Smooth muscle cell (in vitro differentiated cells): ENCODE results near the gene ASB14. TPM values are rescaled to one million over a fixed set of nuclear protein-coding genes. Genes with fewer than 3 reads are reported as not detected.
"Not testable (repeated sequence)": the region's sequence is repeated elsewhere in the genome, so short reads cannot be mapped to it uniquely, and the experiment has no call there.

Experiments
- DNase-seq: peaks from one replicate; lab custom pipeline; 2025; ENCODE audit not compliant: unreplicated experiment; lab: John Stamatoyannopoulos, UW
- H2AFZ ChIP-seq: fragments of 200-600 bp; sonication (generic); 2 replicates; pipeline ENCODE4 v1.6.0; 2016; ENCODE audit warnings: antibody characterized with exemption, low read depth, mild to moderate bottlenecking
- H3F3A ChIP-seq: fragments of 200-600 bp; sonication (generic); 2 replicates; pipeline ENCODE4 v1.6.0; 2017; ENCODE audit warnings: antibody characterized with exemption, low read depth
- H3K27ac ChIP-seq: fragments of 200-600 bp; sonication (generic); 2 replicates; pipeline ENCODE4 v1.5.1; 2016; ENCODE audit warnings: low read depth, mild to moderate bottlenecking
- H3K27me3 ChIP-seq: fragments of 200-600 bp; sonication (generic); 2 replicates; pipeline ENCODE4 v1.6.1; 2016; ENCODE audit warnings: low read depth, mild to moderate bottlenecking
- H3K36me3 ChIP-seq: fragments of 200-600 bp; sonication (generic); 2 replicates; pipeline ENCODE4 v1.5.1; 2016; ENCODE audit warnings: low read depth
- H3K4me1 ChIP-seq: fragments of 200-600 bp; sonication (generic); 2 replicates; pipeline ENCODE4 v1.5.1; 2016; ENCODE audit warnings: low read depth
- H3K4me2 ChIP-seq: fragments of 200-600 bp; sonication (generic); 2 replicates; pipeline ENCODE4 v1.6.0; 2016; ENCODE audit warnings: mild to moderate bottlenecking
- H3K4me3 ChIP-seq: fragments of 200-600 bp; sonication (generic); 2 replicates; pipeline ENCODE4 v1.5.1; 2016; ENCODE audit warnings: mild to moderate bottlenecking
- H3K79me2 ChIP-seq: fragments of 200-600 bp; sonication (generic); 2 replicates; pipeline ENCODE4 v1.6.0; 2016; ENCODE audit warnings: low read depth, mild to moderate bottlenecking
- H3K9ac ChIP-seq: fragments of 200-600 bp; sonication (generic); 2 replicates; pipeline ENCODE4 v1.6.0; 2016; ENCODE audit warnings: low read depth
- H3K9me3 ChIP-seq: fragments of 200-600 bp; sonication (generic); replicated peaks from 2 replicates; pipeline ENCODE4 v1.5.1; 2016; ENCODE audit warnings: low read depth
- H4K20me1 ChIP-seq: fragments of 200-600 bp; sonication (generic); 2 replicates; pipeline ENCODE4 v1.6.0; 2016; ENCODE audit warnings: low read depth
- WGBS: methylation state at CpG from one replicate; pipeline ENCODE4 v1.1.7; 2016; ENCODE audit warnings: low lambda C conversion rate; 5-methylcytosine and 5-hydroxymethylcytosine counted together
- polyA plus RNA-seq: library from polyadenylated mRNA; unstranded; fragments of >200 nt; fragmentation: Nextera tagmentation; extraction: Ambion mirVana; gene quantifications from 2 replicates; pipeline ENCODE4 v1.2.1, GENCODE V29; 2016
- total RNA-seq: library from RNA; depleted of rRNA; stranded (reverse); fragments of >200 nt; gene quantifications from 2 replicates; pipeline ENCODE4 v1.2.3, GENCODE V29; 2014
- TF ChIP-seq, protein P1 (sequence below): fragments of 200-600 bp; sonication (generic); IDR thresholded peaks from 2 replicates; pipeline ENCODE4 v1.5.1; 2017; ENCODE audit warnings: borderline replicate concordance, mild to moderate bottlenecking, antibody characterized with exemption; ENCODE audit not compliant: insufficient read depth, poor library complexity, severe bottlenecking

Gene ASB14
- not detected in 2 replicates for total RNA-seq
- polyA plus RNA-seq = 0.17 and 0.33 TPM in 2 replicates

DNA sequence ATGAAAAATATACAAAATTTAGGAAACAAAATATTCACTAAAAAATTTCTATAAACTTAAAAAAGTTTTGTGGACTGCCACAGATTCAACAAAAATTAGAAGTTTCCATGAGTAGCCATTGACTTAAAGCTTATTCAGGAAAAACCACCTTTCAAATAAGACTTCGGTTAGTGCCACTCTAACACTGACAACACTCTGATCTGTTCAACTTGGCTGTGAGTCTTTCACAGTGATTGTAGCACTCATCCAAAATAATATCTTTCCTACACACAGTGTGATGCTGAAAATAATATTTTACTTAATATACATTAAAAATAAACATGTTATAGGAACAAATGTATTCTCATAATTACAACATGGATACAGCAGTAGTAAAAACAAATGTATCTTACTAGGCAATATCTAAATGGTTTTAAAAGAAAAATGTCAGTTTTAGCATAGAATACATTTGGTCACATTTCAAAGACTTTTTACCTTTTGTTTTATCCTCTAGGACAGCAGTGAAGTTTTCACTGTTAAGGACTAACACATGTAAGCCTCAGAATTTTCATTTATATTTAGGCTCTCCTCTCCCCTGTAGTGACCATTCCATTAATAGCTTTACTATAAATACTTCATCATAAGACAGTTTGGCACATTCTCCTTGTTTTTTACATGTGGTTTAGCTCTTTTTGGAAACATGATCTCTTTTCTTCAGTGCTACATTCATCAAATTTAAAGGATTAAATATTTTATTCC is at the start of gene ASB14:
TSS of gene ASB14 (minus strand) at position 527 of the 738 bp plus-strand sequence. CDS start 652 bp downstream, outside the sequence.
- H3K9me3 ChIP-seq = no peaks in the 10 kb centered on the region
- H3K4me1 ChIP-seq = no peaks in the 10 kb centered on the region
- no peaks in the 10 kb centered on the region for H3K27me3 ChIP-seq
- H3K79me2 ChIP-seq = no peaks in the 10 kb centered on the region
- no peak within 1 kb of the TSS for H3K4me3 ChIP-seq
- no peak within 1 kb of the TSS for H3K9ac ChIP-seq
- DNase-seq = no peak
- TF ChIP-seq, protein P1, sequence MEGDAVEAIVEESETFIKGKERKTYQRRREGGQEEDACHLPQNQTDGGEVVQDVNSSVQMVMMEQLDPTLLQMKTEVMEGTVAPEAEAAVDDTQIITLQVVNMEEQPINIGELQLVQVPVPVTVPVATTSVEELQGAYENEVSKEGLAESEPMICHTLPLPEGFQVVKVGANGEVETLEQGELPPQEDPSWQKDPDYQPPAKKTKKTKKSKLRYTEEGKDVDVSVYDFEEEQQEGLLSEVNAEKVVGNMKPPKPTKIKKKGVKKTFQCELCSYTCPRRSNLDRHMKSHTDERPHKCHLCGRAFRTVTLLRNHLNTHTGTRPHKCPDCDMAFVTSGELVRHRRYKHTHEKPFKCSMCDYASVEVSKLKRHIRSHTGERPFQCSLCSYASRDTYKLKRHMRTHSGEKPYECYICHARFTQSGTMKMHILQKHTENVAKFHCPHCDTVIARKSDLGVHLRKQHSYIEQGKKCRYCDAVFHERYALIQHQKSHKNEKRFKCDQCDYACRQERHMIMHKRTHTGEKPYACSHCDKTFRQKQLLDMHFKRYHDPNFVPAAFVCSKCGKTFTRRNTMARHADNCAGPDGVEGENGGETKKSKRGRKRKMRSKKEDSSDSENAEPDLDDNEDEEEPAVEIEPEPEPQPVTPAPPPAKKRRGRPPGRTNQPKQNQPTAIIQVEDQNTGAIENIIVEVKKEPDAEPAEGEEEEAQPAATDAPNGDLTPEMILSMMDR = no peak
- WGBS = 92% methylated on average over 1 of the region's 1 CpG
- H3F3A ChIP-seq = no peaks in the 10 kb centered on the region
- no peak within 1 kb of the TSS for H2AFZ ChIP-seq
- no peak within 1 kb of the TSS for H3K4me2 ChIP-seq
- no peak within 1 kb of the TSS for H3K27ac ChIP-seq
- H3K36me3 ChIP-seq = no peaks in the 10 kb centered on the region
- no peaks in the 10 kb centered on the region for H4K20me1 ChIP-seq

DNA sequence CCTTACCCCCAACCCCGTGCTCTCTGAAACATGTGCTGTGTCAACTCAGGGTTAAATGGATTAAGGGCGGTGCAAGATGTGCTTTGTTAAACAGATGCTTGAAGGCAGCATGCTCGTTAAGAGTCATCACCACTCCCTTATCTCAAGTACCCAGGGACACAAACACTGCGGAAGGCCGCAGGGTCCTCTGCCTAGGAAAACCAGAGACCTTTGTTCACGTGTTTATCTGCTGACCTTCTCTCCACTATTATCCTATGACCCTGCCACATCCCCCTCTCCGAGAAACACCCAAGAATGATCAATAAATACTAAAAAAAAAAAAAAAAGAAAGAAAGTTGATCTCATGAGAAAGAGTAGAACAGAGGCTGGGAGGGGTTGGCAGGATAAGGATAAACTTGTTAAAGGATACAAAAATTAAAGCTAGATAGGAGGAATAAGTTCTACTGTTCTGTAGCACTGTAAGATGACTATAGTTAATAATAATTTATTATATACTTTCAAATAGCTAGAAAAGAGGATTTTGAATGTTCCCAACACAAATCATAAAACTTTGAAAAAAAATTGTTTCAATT is 46.7 kb upstream of the ASB14 start:
- not testable (repeated sequence) for H3F3A ChIP-seq, H3K36me3 ChIP-seq, H3K9ac ChIP-seq, H3K9me3 ChIP-seq, H3K79me2 ChIP-seq, H3K4me2 ChIP-seq, H2AFZ ChIP-seq, H3K4me3 ChIP-seq, DNase-seq, H4K20me1 ChIP-seq, H3K27ac ChIP-seq, H3K4me1 ChIP-seq, H3K27me3 ChIP-seq
- WGBS = 18% methylated on average over 7 of the region's 7 CpGs

- not testable (repeated sequence) for H3K9ac ChIP-seq, H3K9me3 ChIP-seq, H3K4me1 ChIP-seq, H3K27ac ChIP-seq, H3F3A ChIP-seq, H3K36me3 ChIP-seq, H3K79me2 ChIP-seq, H4K20me1 ChIP-seq, H3K27me3 ChIP-seq, DNase-seq, H3K4me2 ChIP-seq, H3K4me3 ChIP-seq, H2AFZ ChIP-seq
- WGBS = 93% methylated on average over 40 of the region's 40 CpGs
Measured at GRCh38 chr3:57338272-57339070, 46.0 kb upstream of the ASB14 start.

GRCh38 chr3:57335283-57335938 is 42.9 kb upstream of the ASB14 start:
- Histone ChIP-seq H3K9me3 (no peaks in the 10 kb centered on the region), H3K4me2 (no peak overlapping the region), H3K4me3 (no peak overlapping the region), H3K4me1 (no peaks in the 10 kb centered on the region), H3K9ac (no peak overlapping the region), H4K20me1 (no peaks in the 10 kb centered on the region), H3K27me3 (no peaks in the 10 kb centered on the region), H2AFZ (no peak overlapping the region), H3F3A (no peaks in the 10 kb centered on the region), H3K79me2 (no peaks in the 10 kb centered on the region), H3K27ac (no peak overlapping the region), H3K36me3 (no peaks in the 10 kb centered on the region)
- 82% methylated on average over 5 of the region's 5 CpGs for WGBS
- TF ChIP-seq, protein P1 = no peak
- DNase-seq = no peak
